Activated T-helper 1 cell treated with anti-CD3 and anti-CD28 coated beads, Interleukin-2, amount 50 U/mL, for 16 hours (primary cell): Measurements from ENCODE around the gene CORO2A.
"Not testable (repeated sequence)": the region's sequence is repeated elsewhere in the genome, so short reads cannot be mapped to it uniquely, and the experiment has no call there.

Experiments
- DNase-seq, 2 donors: peaks; one replicate each; pipeline ENCODE4 v3.0.0-alpha.2; 2020; ENCODE audit warnings: low read depth in 1 of 2, low spot score in 1 of 2

The CORO2A gene

GRCh38 chr9:98087420-98088354 lies 104.8 kb downstream of the CORO2A start:
- peak in 1 of 2 donors; percentile 11 for DNase-seq

- DNase-seq: no peak
These were observed 106.0 kb downstream of the CORO2A start for GRCh38 chr9:98086461-98086860.

- DNase-seq: no peak
These were observed 106.5 kb downstream of the CORO2A start for GRCh38 chr9:98085944-98086343.

- DNase-seq: no peak
These were observed 107.4 kb downstream of the CORO2A start for GRCh38 chr9:98085058-98085457.

GRCh38 chr9:98084396-98084795 lies 108.0 kb downstream of the CORO2A start:
- no peak for DNase-seq

GRCh38 chr9:98083566-98084183 lies 108.8 kb downstream of the CORO2A start:
- DNase-seq: no peak

- DNase-seq: no peak
These were observed 109.4 kb downstream of the CORO2A start for GRCh38 chr9:98083061-98083501.

- no peak for DNase-seq
These were observed 110.8 kb downstream of the CORO2A start for GRCh38 chr9:98081477-98082219.

- no peak for DNase-seq
These were observed 111.7 kb downstream of the CORO2A start for GRCh38 chr9:98080780-98081179.

GRCh38 chr9:98080326-98080725 lies 112.1 kb downstream of the CORO2A start:
- DNase-seq: no peak

GRCh38 chr9:98078895-98079294 lies 113.5 kb downstream of the CORO2A start:
- no peak for DNase-seq

GRCh38 chr9:98076514-98076890 lies 115.9 kb downstream of the CORO2A start:
- DNase-seq: not testable (repeated sequence)

- DNase-seq: no peak
These were observed 117.1 kb downstream of the CORO2A start for GRCh38 chr9:98075332-98075805.

- peak; percentile 48 to 54 for DNase-seq
These were observed 118.1 kb downstream of the CORO2A start for GRCh38 chr9:98074115-98074990.

GRCh38 chr9:98071737-98072136 lies 120.7 kb downstream of the CORO2A start:
- DNase-seq: no peak
